HT-29 (cell line): ENCODE data around the gene SERPINB11. TPM values are rescaled to one million over a fixed set of nuclear protein-coding genes. Genes with fewer than 3 reads are reported as not detected.
"Not testable (repeated sequence)": the region's sequence is repeated elsewhere in the genome, so short reads cannot be mapped to it uniquely, and the experiment has no call there.

Experiments used
- DNase-seq: peaks from one replicate; pipeline ENCODE4 v3.0.0-alpha.2; 2015; ENCODE audit warnings: low spot score
- total RNA-seq: library from RNA; depleted of rRNA; stranded (reverse); fragments of >200 nt; shearing (Covaris generic); gene quantifications from 2 replicates; pipeline ENCODE4 v1.2.3, GENCODE V29; 2014; rRNA removed

Gene SERPINB11, protein sequence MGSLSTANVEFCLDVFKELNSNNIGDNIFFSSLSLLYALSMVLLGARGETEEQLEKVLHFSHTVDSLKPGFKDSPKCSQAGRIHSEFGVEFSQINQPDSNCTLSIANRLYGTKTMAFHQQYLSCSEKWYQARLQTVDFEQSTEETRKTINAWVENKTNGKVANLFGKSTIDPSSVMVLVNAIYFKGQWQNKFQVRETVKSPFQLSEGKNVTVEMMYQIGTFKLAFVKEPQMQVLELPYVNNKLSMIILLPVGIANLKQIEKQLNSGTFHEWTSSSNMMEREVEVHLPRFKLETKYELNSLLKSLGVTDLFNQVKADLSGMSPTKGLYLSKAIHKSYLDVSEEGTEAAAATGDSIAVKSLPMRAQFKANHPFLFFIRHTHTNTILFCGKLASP
- total RNA-seq = not detected in 2 replicates

DNA sequence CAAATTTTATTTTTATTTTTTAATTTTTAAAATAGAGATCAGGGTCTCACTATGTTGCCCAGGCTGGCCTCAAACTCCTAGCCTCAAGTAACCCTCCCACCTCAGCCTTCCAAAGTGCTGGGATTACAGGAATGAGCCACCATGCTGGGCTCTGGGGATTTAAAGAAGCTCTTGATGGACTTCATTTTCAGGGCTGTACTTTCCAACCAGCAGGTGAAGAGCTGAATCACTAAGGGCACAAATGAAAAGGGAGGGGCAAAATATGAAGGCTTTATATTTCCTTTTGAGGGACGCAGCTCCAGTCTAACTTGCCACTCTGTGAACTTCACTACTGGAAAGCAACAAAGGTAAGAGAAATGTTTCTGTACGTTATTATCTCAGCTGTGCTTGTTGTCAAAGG, at the start of gene SERPINB11:
TSS of gene SERPINB11 (plus strand) at position 301 of the 400 bp plus-strand sequence. CDS start 7,234 bp downstream, outside the sequence.
- DNase-seq = no peak

GRCh38 chr18:63658920-63659319, 43.8 kb upstream of the SERPINB11 start:
- not testable (repeated sequence) for DNase-seq

DNA sequence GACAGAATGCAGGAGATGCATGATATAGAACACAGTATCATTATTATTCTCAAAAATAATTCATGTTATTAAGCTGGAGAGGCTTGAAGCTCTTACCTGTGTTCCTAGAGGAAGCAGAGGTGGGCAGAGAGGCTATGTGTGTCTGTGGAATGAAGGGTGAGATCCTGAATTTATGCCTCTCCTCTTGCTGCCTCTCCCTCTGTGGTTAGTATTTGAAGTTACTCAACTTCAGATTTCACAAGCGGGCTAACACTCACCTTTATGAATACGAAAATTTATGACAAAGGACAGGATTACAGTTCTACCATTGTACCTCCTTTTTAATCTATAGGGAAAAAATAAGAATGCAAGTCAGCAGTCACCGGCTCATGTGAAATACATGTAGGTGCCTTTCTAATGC, 41.0 kb upstream of the SERPINB11 start, which contains the start of gene SERPINB3:
TSS of gene SERPINB3 (minus strand) at position 144 of the 400 bp plus-strand sequence. CDS start 677 bp downstream, outside the sequence.
- not testable (repeated sequence) for DNase-seq

GRCh38 chr18:63664571-63664970, 38.2 kb upstream of the SERPINB11 start:
- no peak for DNase-seq

DNA sequence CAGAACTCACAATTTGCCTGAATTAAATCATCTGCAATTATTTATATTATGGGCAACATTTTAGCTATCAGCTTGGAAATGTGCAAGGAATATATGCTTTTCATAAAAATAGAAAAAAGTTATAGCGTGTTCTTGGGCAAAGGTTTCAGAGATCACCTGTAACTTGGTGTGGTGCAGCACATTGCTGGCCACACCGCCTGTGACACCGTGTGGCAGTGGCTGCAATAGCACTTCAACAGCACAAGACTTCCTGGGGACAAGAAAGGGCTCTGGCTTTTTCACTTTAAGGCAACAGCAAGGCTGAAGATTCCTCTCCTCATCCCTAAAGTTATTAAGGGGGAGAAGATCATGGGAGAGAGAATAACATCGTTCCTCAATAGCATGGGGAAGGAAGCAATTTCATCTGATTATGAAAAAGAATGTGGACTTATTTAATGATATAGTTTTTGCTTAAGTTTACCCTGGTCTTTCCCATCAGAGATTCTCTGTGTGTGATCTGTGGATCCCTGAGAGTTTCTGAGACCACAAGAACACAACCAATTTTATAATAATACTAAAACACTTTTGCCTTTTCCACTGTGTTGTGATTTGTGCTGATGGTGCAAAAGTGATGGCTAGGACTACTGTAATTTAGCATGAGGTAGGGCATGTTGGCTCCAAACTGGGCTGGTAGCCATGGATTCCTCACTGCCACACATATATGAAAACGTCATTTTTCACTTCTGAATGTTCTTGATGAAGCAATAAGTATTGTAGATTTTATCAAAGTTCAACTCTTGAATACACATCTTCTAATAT, 26.0 kb upstream of the SERPINB11 start:
- peak; percentile 56 for DNase-seq

GRCh38 chr18:63677500-63678225, 25.1 kb upstream of the SERPINB11 start:
- no peak for DNase-seq

DNA sequence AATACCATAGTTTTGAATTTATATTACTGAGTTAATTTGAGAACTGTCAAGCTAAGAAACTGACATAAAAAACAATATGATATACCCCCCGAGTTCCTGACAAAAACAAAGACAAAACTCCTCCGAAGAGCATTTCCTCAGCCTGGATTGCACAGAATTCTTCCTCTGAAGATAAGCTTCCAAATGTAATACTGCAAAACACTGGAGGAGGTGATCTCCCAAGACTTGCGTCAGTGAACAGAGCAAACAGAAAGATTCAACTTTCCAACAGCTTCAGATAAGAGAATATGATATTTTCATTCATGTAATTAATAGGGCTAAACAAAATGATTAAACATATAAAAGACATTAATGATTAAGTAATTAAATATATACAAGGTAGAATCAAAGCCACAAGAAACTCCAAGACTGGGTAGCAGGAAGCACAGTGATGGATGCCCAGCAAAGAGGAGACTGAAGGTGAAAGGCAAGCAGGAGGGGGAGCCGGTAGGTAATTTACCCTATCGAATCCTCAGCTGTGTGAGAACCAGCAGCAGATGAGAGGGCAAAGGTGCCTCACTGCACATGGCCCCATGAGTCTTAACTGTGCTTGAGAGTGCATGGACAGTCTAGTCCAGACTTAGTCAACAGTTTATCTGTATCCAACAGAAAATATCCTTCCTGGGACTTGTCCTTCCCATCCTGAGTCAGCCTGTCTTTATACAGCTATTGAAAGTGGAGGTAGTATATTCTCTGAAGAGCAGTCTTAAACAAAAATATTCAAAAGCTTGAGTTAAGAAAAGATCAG, 22.7 kb upstream of the SERPINB11 start:
- no peak for DNase-seq

- DNase-seq = peak; percentile 69
Measured at GRCh38 chr18:63681449-63682340, 21.1 kb upstream of the SERPINB11 start.

GRCh38 chr18:63683152-63683551, 19.6 kb upstream of the SERPINB11 start:
- DNase-seq = peak; percentile 90

DNA sequence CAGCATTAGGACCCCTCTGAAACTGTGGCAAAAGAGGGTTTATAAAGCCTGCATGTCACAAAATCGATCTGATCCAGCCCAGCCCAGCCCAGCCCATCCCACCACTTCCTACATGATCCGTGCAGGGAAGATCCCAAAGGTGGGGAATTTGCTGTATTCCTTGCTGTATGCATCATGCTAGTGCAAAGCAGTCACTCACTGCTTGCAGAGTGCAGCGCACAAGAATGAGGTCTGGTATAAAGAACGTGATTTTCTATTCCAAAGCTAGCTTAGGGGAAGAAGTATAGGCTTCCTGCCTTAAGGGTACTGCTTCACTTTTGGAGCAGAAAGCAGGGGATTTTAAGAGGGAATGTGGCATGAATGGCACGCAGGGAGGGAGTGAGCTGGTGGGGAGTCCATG, 18.9 kb upstream of the SERPINB11 start:
- DNase-seq = no peak

DNA sequence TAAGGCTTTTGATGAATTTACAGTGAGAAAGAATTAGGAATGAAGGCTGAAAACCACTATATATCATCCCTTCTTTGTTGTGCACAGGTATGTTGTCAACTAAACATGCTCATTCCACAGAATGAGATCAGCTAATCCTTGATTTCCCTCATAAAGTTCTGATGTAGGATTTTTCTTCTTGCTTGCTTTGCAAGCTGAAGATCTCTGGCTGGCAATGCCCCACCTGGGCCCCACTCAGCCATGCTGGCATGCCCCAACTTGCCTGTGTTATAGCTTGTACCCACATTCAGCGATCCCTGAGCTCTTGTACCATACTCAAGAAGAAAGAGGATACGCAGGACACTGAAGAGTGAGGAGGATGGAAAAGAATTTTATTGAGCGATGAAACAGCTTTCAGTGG, 18.0 kb upstream of the SERPINB11 start:
- DNase-seq = no peak

DNA sequence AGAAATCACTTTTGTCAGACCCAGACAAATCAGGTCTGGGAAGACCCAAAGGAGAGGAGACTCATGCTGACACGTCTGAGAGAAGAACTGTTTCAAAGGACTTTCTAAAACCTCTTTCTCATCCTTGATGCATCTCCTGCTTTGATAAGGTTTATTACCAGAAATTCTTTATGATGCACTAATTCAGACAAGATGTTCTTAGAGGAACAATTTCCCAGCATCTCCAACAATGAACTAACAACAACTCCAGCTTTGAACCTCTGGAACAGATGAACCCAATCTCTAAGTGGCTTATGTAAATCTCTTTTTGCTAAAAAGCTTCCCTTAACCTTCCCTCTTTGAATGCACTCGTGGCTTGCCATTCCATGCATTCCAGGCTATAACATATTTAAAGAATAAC, 15.9 kb upstream of the SERPINB11 start:
- DNase-seq = no peak

DNA sequence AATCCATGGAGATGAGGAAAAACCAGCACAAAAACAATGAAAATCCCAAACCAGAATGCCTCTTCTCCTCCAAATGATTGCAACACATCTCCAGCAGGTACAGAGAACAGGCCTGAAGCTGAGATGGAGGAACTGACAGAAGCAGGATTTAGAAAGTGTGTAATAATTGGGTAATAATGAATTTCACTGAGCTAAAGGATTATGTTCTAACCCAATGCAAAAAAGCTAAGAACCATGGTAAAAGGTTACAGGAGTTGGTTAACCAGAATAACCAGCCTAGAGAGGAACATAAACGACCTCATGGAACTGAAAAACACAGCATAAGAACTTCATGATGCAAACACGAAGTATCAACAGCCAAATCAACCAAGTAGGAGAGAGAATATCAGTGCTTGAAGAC, 13.7 kb upstream of the SERPINB11 start:
- DNase-seq = no peak

DNA sequence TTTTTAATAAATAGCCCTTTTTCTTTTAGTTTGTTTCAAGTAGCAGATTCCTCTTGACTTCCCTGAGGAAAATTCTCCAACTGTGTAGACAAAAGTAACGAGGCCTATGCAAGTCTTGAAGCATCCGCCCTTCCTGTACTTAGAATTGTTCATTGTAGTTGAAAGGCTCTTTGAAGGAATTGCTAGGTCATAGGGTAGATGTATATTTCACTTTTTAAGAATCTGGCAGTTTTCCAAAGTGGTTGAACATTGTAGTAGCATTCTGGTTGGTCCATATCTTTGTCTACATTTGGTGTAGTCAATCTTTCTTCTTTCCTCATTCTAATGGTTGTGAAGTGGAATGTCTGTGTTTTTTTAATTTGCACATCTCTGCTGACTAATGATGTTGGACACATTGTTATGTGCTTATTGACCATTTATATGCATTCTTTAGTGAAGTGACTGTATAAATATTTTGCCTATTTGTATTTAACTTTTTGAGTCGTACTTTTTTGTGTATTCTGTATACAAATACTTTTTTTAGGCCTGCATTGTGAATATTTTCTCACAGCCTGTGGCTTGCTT, 5.6 kb upstream of the SERPINB11 start:
- peak; percentile 69 for DNase-seq

- no peak for DNase-seq
Measured at GRCh38 chr18:63700501-63700900, 2.3 kb upstream of the SERPINB11 start.

DNA sequence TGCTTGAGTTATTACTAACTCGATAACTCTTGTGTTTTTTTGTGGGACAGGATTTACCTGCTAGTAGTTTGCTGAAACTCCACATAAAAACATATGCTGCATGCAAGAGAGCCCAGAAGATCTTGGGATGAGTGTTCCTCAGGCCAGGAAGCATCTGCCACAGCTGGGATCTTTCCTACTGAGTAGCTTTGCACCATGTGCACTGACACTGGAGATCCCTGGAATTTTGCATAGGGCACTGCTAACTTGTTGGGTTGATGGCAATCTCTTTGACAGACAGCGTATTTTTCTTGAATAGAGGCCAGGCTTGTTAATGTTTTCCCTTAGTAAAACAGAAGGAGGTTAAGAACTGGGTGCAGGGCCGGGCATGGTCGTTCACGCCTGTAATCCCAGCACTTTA, 808 bp upstream of the SERPINB11 start:
- DNase-seq = no peak

DNA sequence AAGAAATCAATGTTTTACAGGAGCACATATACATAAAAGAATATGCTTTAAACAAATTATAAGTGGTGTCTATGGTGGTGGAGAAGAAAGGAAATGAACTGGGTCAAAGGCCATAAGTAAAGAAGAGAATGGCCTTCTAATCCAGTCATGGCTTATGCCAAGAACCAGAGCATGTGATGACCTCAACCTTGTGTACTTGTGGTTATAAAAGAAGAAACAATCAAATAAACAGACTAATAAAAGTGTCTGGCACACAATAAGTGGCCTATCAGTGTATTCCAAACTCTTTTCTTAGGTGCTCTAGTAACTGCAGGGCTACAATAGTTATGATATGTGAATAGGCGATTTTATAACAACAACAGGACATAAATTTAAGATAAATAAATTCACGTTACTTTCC, 2.6 kb downstream of the SERPINB11 start:
- no peak for DNase-seq

GRCh38 chr18:63707816-63708215, 5.1 kb downstream of the SERPINB11 start:
- DNase-seq = no peak

DNA sequence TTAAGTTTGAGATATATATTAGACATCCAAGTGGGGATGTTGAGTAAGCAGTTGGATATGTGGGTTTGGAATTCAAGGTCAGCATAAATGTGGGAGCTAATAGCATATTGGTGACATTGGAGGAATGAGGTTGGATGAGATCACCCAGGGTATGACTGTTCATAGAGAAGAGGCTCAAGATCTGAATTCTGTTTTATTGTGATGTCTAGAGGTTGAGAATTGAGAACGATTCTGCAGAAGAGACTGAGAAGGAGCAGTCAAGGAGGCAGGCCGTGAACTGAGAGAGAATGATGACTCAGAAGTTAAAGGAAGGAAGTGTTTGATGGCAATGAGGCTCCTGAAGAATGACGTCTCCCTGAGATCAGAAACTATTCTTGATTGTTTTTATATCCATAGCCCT, 5.9 kb downstream of the SERPINB11 start:
- DNase-seq = no peak
